HG03097 (cell line): ENCODE results near the gene ANP32D.
"Not testable (repeated sequence)": the region's sequence is repeated elsewhere in the genome, so short reads cannot be mapped to it uniquely, and the experiment has no call there.

Experiments used
- ATAC-seq: cut with Tn5 transposase; IDR thresholded peaks from one replicate; pipeline ENCODE4 v1.9.1; 2021; ENCODE audit not compliant: unreplicated experiment, low FRiP score

ANP32D gene

DNA sequence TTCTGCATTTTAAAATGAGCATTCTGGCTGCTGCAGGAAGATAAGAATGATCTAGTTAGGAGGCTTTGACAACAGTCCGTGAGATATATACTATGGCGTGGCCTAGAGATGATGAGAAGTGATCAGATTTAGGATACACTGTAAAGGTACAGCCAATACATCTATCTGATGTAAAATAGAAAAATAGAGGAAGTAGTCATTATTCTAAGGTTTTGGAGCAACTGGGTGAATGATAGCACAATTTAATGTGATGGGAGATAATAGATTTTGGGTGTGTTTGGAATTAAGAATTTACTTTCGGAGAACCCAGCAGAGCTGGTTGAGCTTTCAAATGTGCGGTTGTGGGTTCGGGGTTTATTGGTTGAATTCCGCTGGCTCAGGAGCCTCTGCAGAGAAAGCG lies at the start of gene ANP32D:
Gene ANP32D (plus strand): TSS at position 301 of the 400 bp plus-strand sequence. CDS start 106 bp downstream, outside the sequence.
- no peak for ATAC-seq

- no peak for ATAC-seq
These were observed 49.2 kb upstream of the ANP32D start for GRCh38 chr12:48423171-48423570.

GRCh38 chr12:48424644-48425043 lies 47.7 kb upstream of the ANP32D start:
- no peak for ATAC-seq

GRCh38 chr12:48434016-48434415 lies 38.3 kb upstream of the ANP32D start:
- ATAC-seq: not testable (repeated sequence)

GRCh38 chr12:48441069-48441468 lies 31.3 kb upstream of the ANP32D start:
- ATAC-seq: no peak

- no peak for ATAC-seq
These were observed 30.0 kb upstream of the ANP32D start for GRCh38 chr12:48442179-48442847.

GRCh38 chr12:48445538-48445937 lies 26.8 kb upstream of the ANP32D start:
- ATAC-seq: no peak

DNA sequence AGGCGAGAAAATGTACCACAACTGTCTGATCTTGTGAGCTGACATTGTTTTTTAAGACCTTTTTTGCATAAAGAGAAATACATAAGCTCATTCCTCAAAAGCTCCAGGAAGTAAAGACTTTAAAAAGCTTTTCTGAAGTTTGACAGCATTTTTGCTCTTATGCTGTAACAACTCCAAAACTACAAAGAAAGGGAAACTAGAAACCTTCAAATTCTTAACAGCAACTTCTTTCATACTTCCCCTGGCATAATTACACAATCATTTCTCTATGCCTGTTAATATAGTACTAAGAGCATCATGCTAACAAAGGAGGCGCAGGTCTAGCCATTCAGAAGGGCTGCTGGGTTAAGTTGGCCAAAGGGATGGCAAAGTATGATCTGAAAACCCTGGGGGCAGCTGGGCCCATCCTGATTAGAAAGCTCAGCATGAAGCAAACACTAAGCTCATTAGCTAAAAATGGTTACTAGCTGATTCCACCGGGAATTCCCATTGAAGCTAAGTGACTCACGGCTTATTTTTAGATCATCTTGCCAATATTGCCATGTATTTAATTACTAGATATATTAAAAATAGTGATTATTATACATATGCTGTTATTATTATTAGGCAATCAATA lies 26.1 kb upstream of the ANP32D start:
- ATAC-seq: no peak

DNA sequence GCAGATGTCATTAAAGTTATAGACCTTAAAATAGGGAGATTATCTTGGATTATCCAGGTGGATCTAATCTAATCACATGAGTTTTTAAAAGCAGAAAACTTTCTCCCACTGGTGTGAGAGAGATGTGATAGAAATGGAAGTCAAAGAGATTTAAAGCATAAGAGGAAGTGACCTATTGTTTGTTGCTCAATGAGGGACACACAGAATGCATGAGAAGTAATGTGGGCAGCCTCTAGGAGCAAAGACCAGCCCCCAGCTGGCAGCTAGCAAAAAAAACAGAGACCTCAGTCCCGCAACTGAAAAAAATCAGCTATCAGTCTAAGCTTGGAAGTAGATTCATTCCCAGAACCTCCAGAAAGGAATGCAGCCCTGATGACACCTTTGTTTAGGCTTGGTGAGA lies 24.6 kb upstream of the ANP32D start:
- ATAC-seq: no peak

GRCh38 chr12:48451372-48451771 lies 21.0 kb upstream of the ANP32D start:
- ATAC-seq: no peak

GRCh38 chr12:48452961-48453360 lies 19.4 kb upstream of the ANP32D start:
- ATAC-seq: not testable (repeated sequence)

- ATAC-seq: no peak
These were observed 17.7 kb upstream of the ANP32D start for GRCh38 chr12:48454667-48455066.

DNA sequence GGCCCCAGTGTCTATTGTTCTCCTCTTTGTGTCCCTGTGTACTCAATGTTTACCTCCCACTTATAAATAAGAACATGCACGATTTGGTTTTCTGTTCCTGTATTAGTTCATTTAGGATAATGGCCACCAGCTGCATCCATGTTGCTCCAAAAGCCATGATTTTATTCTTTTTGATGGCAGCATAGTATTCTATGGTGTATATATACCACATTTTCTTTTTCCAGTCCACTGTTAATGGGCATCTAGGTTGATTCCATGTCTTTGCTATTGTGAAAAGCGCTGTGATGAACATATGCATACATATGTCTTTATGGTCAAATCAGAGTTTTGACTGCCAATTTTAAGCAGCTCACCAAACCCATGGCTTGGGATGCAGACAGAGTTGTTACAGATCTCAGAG lies 17.2 kb upstream of the ANP32D start:
- ATAC-seq: no peak

GRCh38 chr12:48459259-48459658 lies 13.1 kb upstream of the ANP32D start:
- no peak for ATAC-seq

GRCh38 chr12:48469027-48469426 lies 3.3 kb upstream of the ANP32D start:
- not testable (repeated sequence) for ATAC-seq

- no peak for ATAC-seq
These were observed 702 bp downstream of the ANP32D start for GRCh38 chr12:48473061-48473460.

DNA sequence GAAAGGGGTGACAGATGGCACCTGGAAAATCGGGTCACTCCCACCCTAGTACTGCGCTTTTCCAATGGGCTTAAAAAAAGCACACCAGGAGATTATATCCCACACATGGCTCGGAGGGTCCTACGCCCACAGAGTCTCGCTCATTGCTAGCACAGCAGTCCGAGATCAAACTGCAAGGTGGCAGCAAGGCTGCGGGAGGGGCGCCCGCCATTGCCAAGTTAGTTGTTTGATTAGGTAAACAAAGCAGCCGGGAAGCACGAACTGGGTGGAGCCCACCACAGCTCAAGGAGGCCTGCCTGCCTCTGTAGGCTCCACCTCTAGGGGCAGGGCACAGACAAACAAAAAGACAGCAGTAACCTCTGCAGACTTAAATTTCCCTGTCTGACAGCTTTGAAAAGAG lies 2.1 kb downstream of the ANP32D start:
- ATAC-seq: not testable (repeated sequence)

- no peak for ATAC-seq
These were observed 9.8 kb downstream of the ANP32D start, which contains the start of gene C12orf54 for GRCh38 chr12:48482198-48482597. Gene C12orf54, plus strand, starts transcription at chr12:48482498. Its CDS starts 799 bp downstream, at chr12:48483297.

DNA sequence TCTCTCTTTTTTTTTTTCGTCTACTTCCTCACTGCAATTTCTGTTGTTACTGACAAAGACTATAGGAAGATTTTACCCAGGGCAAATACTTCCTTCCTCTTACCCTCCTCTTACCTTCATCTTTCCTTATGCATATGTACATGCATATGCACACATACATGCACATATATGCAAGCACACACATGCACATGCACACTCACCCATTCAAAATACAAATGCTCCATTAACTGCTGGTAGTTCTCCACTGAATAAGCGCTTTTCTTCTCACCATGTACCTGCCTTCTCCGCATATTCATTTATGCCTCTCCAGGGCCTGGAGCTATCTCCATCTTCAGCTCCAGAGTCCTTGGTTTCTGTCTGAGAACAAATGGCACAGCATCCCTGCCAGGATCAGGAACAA lies 10.6 kb downstream of the ANP32D start:
- ATAC-seq: no peak

GRCh38 chr12:48486261-48486660 lies 13.9 kb downstream of the ANP32D start:
- ATAC-seq: no peak

GRCh38 chr12:48486679-48487078 lies 14.3 kb downstream of the ANP32D start:
- no peak for ATAC-seq

- no peak for ATAC-seq
These were observed 16.7 kb downstream of the ANP32D start for GRCh38 chr12:48489012-48489411.
